Right atrium auricular region (tissue), 2 donors: ENCODE measurements around the gene EVA1A. TPM values are rescaled to one million over a fixed set of nuclear protein-coding genes. Genes with fewer than 3 reads are reported as not detected.

Source experiments
- DNase-seq: peaks from one replicate; pipeline ENCODE4 v3.0.0-alpha.2; 2019; ENCODE audit warnings: low spot score
- H3K27ac ChIP-seq, 2 donors: fragments of 200-600 bp; sonication (generic); 1 replicate in 1 of 2; 2 replicates in 1 of 2; pipeline ENCODE4 v1.5.1; 2016 to 2019
- H3K27me3 ChIP-seq, 2 donors: fragments of 200-600 bp; sonication (generic); one replicate each; pipeline versions ENCODE4 v1.5.1 to v1.6.0; 2017 to 2019
- H3K36me3 ChIP-seq: fragments of 200-600 bp; sonication (generic); one replicate; pipeline ENCODE4 v1.5.1; 2016
- H3K4me1 ChIP-seq, 2 donors: fragments of 200-600 bp; sonication (generic); one replicate each; pipeline versions ENCODE4 v1.5.1 to v1.6.0; 2017 to 2019
- H3K4me3 ChIP-seq, 2 donors: fragments of 200-600 bp; sonication (generic); 1 replicate in 1 of 2; 2 replicates in 1 of 2; pipeline ENCODE4 v1.5.1; 2017 to 2019; ENCODE audit warnings: mild to moderate bottlenecking in 1 of 2, moderate library complexity in 1 of 2
- H3K9me3 ChIP-seq, 2 donors: fragments of 200-600 bp; sonication (generic); one replicate each; pipeline ENCODE4 v1.5.1; 2019
- total RNA-seq, 2 donors: library from RNA; depleted of rRNA; stranded (reverse); fragments of >200 nt; gene quantifications; one replicate each; pipeline ENCODE4 v1.1.0, GENCODE V29; 2016
- TF ChIP-seq, protein P1 (sequence below), 2 donors: fragments of 200-600 bp; sonication (generic); IDR thresholded peaks; one replicate each; pipeline ENCODE4 v1.5.1; 2019; ENCODE audit warnings: antibody characterized with exemption in 2 of 2

The EVA1A gene
- total RNA-seq, 2 donors from 2014 or later: 0.47 to 1.2 TPM

DNA sequence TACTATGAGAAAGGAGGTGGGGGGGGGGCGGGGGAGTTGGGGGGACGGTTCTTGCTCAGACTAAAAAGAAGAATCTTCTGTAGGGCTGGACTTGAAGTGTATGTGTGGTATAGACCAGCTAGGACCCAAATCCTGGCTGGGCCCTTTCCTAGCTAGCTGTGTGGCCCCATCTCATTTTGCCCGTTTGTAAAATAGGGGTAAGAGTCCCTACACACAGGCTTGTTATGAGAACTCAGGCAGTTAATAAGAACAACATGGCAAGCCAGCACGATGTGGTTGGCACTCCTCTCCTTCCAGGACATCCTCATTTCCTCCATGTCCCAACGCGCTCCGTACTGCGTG is 1.1 kb downstream of the EVA1A start:
- Histone ChIP-seq H3K36me3 (no peaks in the 10 kb centered on the region), H3K4me3 (peak overlapping the region; percentile 36 to 57), H3K9me3 (no peaks in the 10 kb centered on the region), H3K27me3 (no peaks in the 10 kb centered on the region), H3K4me1 (peaks cover 0 to 13% of the 10 kb centered on the region in 2 donors), H3K27ac (no peak overlapping the region)
- DNase-seq: no peak
- TF ChIP-seq, protein P1, sequence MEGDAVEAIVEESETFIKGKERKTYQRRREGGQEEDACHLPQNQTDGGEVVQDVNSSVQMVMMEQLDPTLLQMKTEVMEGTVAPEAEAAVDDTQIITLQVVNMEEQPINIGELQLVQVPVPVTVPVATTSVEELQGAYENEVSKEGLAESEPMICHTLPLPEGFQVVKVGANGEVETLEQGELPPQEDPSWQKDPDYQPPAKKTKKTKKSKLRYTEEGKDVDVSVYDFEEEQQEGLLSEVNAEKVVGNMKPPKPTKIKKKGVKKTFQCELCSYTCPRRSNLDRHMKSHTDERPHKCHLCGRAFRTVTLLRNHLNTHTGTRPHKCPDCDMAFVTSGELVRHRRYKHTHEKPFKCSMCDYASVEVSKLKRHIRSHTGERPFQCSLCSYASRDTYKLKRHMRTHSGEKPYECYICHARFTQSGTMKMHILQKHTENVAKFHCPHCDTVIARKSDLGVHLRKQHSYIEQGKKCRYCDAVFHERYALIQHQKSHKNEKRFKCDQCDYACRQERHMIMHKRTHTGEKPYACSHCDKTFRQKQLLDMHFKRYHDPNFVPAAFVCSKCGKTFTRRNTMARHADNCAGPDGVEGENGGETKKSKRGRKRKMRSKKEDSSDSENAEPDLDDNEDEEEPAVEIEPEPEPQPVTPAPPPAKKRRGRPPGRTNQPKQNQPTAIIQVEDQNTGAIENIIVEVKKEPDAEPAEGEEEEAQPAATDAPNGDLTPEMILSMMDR (IDR thresholded peaks at IDR 0.05): no peak

DNA sequence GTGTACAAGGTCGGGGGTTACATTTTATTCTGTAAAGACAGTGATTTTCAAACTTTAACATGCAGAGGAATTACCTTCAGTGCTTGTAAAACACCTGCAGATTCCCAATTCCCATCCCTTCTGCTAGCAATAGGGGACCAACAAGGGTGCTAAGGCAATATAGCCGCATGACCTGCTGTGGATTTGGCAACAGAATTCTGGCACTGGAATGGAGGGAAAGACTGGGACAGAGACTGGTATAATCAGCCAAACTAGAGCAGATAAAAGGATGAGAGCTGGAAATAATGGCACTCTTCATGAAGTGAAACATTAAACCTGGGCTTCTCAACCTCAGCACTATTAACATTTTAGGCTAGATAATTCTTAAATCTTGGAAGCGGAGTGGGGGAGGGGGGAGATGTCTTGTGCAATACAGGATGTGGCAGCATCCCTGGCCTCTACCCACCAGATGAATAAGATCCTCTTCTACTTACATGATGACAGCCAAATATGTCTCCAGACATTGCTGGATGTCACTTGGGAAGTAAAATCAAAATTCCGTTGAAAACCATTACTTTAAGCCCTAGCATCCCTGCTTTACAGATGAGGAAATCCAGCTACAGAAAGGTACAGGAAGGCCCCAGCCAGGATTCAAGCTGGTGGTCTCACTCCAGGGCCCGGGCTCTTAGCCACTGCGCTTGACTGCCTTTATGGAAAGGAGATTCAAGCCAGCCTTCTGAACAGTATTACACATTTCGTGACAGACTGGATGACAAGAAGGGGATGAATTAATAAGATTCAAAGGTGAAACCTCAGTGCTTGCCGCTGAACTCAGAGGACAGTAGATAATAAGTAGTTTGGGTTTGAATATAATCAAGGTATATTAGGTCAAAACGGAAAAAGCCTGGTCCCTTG is 1.7 kb downstream of the EVA1A start:
- Histone ChIP-seq H3K27ac (no peak overlapping the region), H3K4me3 (no peak overlapping the region), H3K4me1 (peaks cover 0 to 13% of the 10 kb centered on the region in 2 donors), H3K9me3 (no peaks in the 10 kb centered on the region), H3K36me3 (no peaks in the 10 kb centered on the region), H3K27me3 (no peaks in the 10 kb centered on the region)
- TF ChIP-seq, protein P1 (IDR thresholded peaks at IDR 0.05): no peak
- DNase-seq: no peak

DNA sequence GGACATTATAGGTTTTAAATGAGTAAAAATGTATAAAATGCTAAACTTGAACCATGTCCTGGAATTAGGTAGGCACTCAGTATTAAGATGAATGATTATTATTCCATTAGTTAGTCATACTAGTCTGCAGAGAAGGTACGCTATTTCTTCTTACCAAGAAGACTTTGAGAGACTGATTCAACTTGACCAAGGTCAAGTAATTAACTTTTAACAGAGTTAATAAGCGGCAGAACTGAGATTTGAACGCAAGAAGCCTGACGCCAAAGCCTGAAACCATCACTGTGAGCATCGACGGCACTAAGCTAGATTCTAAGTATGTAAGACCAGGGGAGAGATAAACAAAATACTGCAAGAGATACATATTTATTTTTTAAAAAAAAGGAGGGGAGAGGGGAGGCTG is 2.6 kb downstream of the EVA1A start:
- H3K27ac ChIP-seq: no peak overlapping the region
- peaks cover 0 to 13% of the 10 kb centered on the region in 2 donors for H3K4me1 ChIP-seq
- no peaks in the 10 kb centered on the region for H3K9me3 ChIP-seq
- no peak overlapping the region for H3K4me3 ChIP-seq
- TF ChIP-seq, protein P1 (IDR thresholded peaks at IDR 0.05): no peak
- H3K27me3 ChIP-seq: no peaks in the 10 kb centered on the region
- no peak for DNase-seq
- no peaks in the 10 kb centered on the region for H3K36me3 ChIP-seq

DNA sequence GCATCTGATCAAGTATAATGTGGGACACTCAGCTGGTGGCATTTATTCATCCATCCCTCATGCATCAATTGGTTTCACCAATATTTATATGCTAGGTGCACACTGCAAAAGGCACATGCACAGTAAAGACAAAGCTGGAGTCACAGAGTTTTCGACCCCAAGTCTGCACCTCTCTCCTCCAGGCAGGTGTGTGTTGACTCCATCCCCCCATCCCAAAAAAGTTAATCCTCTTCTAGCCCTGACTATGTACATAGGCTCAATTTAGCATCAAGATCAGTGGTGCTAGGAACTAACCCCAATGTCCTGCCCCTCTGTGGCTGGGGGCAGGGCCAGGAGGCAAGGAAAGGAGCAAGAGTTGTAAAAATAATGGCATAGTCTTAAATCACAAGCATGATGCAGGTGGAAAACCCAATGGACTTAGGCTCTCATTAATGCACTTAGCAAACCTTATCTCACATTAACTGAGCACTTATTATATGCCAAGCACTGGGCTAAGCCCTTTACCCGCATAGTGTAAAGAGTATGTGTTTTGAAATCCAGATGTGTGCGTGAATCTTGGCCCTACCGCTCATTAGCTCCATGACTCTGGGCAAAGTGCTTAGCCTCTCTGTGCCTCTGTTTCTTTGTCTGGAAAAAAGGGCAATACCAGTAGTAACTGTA is 3.1 kb downstream of the EVA1A start:
- TF ChIP-seq, protein P1 (IDR thresholded peaks at IDR 0.05): no peak
- no peaks in the 10 kb centered on the region for H3K36me3 ChIP-seq
- H3K4me1 ChIP-seq: peaks cover 0 to 13% of the 10 kb centered on the region in 2 donors
- H3K27ac ChIP-seq: no peak overlapping the region
- no peaks in the 10 kb centered on the region for H3K27me3 ChIP-seq
- H3K4me3 ChIP-seq: no peak overlapping the region
- no peaks in the 10 kb centered on the region for H3K9me3 ChIP-seq
- no peak for DNase-seq

DNA sequence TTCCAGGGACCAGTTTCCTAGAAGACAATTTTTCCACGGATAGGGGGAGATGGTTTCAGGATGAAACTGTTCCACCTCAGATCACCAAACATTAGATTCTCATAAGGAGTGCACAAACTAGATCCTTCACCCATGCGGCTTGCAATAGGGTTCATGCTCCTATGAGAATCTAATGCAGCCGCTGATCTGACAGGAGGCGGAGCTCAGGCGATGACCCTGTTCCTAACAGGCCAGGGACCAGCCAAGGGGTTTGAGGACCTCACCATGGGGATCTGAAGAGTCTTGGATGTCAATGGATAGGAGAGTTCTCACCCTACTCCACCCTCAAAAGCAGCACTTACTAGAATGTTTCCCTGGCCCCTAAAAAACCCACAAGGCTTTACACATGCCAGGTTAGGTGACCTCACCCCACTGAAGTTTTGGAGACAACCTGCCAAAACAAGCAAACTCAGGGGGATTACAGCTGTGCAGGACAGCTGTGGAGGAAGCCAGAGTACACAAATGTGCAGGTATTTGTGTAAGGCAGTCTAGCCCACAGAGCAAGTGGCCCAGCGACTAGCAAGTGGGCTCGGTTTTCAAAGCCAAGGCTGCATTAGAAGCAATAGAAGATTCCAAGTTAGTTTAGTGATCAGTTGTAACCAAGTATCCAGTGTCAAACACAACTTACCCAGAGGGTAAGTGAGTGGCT is 3.9 kb downstream of the EVA1A start:
- Histone ChIP-seq H3K36me3 (no peaks in the 10 kb centered on the region), H3K27me3 (no peaks in the 10 kb centered on the region), H3K9me3 (no peaks in the 10 kb centered on the region), H3K4me3 (no peak overlapping the region), H3K27ac (no peak overlapping the region), H3K4me1 (peaks cover 0 to 13% of the 10 kb centered on the region in 2 donors)
- TF ChIP-seq, protein P1 (IDR thresholded peaks at IDR 0.05): no peak
- no peak for DNase-seq
